ENCODE data around the gene GABRE. TPM values are rescaled to one million over a fixed set of nuclear protein-coding genes. Genes with fewer than 3 reads are reported as not detected.

Gene GABRE
- total and polyA plus RNA-seq, 2 of the 13 experiments (the other 11 are each of a cell fraction or from before 2014, with no cell fraction given): 12.2 to 66.2 TPM

GRCh38 chrX:151985955-151986354 lies 11.5 kb upstream of the GABRE start (continued):
- TF ChIP-seq SPEN (CRISPR knock-in tag; IDR thresholded peaks at IDR 0.05; ENCODE audit: low read depth): no peak
- TF ChIP-seq ATAD3A (CRISPR knock-in tag; IDR thresholded peaks at IDR 0.05): no peak
- no peak for TF ChIP-seq ZNF629 (CRISPR knock-in tag; conservative IDR thresholded peaks at IDR 0.05)
- TF ChIP-seq ZNF687 (CRISPR knock-in tag; IDR thresholded peaks at IDR 0.05): peak; percentile 33; the same call in 1 of the 2 replicates
- no peak for TF ChIP-seq ZNF138 (CRISPR knock-in tag; IDR thresholded peaks at IDR 0.05; ENCODE audit: low read depth)
- no peak for TF ChIP-seq SP4 (CRISPR knock-in tag; IDR thresholded peaks at IDR 0.05)
- peak; percentile 43 for TF ChIP-seq HMG20A (CRISPR knock-in tag; IDR thresholded peaks at IDR 0.05; ENCODE audit: borderline replicate concordance)
- peak; percentile 27; the same call in 1 of the 2 replicates for TF ChIP-seq BCL6 (CRISPR knock-in tag; IDR thresholded peaks at IDR 0.05)
- TF ChIP-seq YEATS2 (CRISPR knock-in tag; IDR thresholded peaks at IDR 0.05; ENCODE audit: borderline replicate concordance): no peak
- peak; percentile 74 for TF ChIP-seq MED1 (CRISPR knock-in tag; IDR thresholded peaks at IDR 0.05)
- TF ChIP-seq CHCHD3 (CRISPR knock-in tag; IDR thresholded peaks at IDR 0.05): no peak
- no peak for TF ChIP-seq TRIM24 (CRISPR knock-in tag; IDR thresholded peaks at IDR 0.05)
- TF ChIP-seq STAG1 (CRISPR knock-in tag; IDR thresholded peaks at IDR 0.05): no peak
- TF ChIP-seq RCOR2 (CRISPR knock-in tag; IDR thresholded peaks at IDR 0.05): no peak; the same call in 1 of the 2 replicates
- no peak for TF ChIP-seq SP5 (CRISPR knock-in tag; IDR thresholded peaks at IDR 0.05; ENCODE audit: borderline replicate concordance, low read depth)
- no peak for TF ChIP-seq RNF2 (conservative IDR thresholded peaks at IDR 0.05; ENCODE audit: low read depth)
- no peak for TF ChIP-seq SP1 (IDR thresholded peaks at IDR 0.05)
- TF ChIP-seq SP1 (CRISPR knock-in tag; IDR thresholded peaks at IDR 0.05): no peak
- TF ChIP-seq KDM2A (CRISPR knock-in tag; IDR thresholded peaks at IDR 0.05; ENCODE audit: borderline replicate concordance, low read depth): no peak
- no peak for TF ChIP-seq TAF1 (CRISPR knock-in tag; IDR thresholded peaks at IDR 0.05)
- TF ChIP-seq NFKB2 (CRISPR knock-in tag; IDR thresholded peaks at IDR 0.05; ENCODE audit: borderline replicate concordance): no peak
- no peak for TF ChIP-seq TMF1 (CRISPR knock-in tag; IDR thresholded peaks at IDR 0.05; ENCODE audit: low read depth)
- TF ChIP-seq ARHGAP35 (CRISPR knock-in tag; IDR thresholded peaks at IDR 0.05; ENCODE audit: borderline replicate concordance): no peak
- no peak for TF ChIP-seq SIN3A (IDR thresholded peaks at IDR 0.05; ENCODE audit: borderline replicate concordance, low read depth, low read length)
- TF ChIP-seq CAMTA2 (CRISPR knock-in tag; IDR thresholded peaks at IDR 0.05; ENCODE audit: borderline replicate concordance): no peak
- TF ChIP-seq ZNF280D (CRISPR knock-in tag; IDR thresholded peaks at IDR 0.05): no peak

Measured in HepG2 (cell line).